ENCODE data around the gene TNS1.
A peak's percentile ranks its signal among the peaks of the same experiment; 100 is the strongest.
"Not testable (repeated sequence)": the region's sequence is repeated elsewhere in the genome, so short reads cannot be mapped to it uniquely, and the experiment has no call there.

TNS1 gene

GRCh38 chr2:218002845-218003180, at the start of gene TNS1:
Gene TNS1, minus strand, starts transcription at chr2:218002995. Its CDS starts 123 bp downstream, at chr2:218002872.
- no peak for DNase-seq (ENCODE audit: low spot score)

DNA sequence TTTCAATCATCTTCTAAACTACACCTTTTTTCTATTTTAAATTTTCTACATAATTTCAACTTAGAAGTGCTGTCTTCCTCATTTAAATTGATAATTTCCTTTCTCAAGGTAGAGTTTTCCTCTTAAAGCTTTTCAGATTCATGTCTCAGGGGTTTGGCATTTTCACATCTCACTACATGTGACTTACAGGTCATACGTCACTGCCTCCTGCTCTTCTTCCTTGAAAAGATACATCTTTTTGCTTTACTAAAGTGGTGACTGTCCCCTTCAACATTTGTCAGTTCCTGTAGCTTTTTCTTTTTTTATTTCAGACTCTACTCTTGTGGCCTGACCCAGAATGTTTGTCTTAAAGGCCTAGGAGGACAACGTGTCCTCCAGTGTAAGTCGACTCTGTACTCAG, 49.1 kb upstream of the TNS1 start:
- DNase-seq (ENCODE audit: low spot score), result no peak

GRCh38 chr2:218047536-218048225, 44.9 kb upstream of the TNS1 start:
- no peak for DNase-seq (ENCODE audit: low spot score)

GRCh38 chr2:218046238-218046637, 43.4 kb upstream of the TNS1 start:
- no peak for DNase-seq (ENCODE audit: low spot score)

DNA sequence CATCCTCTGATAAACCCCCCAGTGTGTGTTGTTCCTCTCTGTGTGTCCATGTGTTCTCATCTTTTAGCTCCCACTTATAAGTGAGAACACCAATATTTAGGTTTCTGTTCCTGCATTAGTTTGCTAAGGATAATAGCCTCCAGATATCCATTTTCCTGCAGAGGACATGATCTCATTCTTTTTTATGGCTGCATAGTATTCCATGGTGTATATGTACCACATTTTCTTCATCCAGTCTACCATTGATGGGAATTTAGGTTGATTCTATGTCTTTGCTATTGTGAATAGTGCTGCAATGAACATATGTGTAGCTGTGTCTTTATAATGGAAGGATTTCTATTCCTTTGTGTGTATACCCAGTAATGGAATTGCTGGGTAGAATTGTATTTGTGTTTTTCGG, 41.8 kb upstream of the TNS1 start:
- DNase-seq (ENCODE audit: low spot score), result not testable (repeated sequence)

DNA sequence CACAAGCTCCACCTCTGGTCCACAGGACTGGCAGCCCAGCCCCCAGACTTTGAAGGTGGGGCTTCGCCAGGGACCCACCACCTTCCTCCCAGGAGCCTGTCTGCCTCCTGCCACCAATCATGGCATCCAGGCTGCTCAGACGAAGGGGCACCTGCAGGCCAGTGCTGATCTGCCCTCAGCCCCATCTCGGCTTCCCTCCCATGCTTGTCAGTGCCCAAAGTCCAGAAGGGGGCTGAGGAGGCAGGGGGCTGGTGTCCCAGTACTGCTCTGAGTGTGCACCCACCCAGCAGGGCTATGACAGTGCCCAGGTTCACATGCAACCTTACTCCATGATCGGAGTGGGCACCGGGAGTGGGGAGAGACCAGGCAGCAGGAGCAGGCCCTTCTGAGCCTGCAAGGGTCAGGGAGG, 40.9 kb upstream of the TNS1 start:
- DNase-seq (ENCODE audit: low spot score), result no peak

DNA sequence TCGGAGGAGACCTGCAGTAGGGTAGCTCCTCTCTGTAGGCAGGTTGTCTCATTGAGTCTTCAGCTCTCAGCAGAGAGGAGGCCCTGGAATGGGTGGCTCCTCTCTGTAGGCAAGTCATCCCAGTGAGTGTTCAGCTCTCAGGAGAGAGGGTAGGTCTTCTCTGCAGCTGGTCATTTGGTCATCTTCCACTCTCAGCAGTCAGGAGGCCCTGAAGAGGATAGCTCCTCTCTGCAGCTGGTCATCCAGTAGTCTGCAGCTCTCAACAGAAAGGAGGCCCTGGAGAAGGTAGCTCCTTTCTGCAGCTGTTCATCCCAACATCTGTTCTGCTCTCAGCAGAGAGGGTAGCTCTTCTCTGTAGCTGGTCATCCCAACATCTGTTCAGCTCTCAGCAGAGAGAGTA, 40.3 kb upstream of the TNS1 start:
- DNase-seq (ENCODE audit: low spot score), result no peak

GRCh38 chr2:218041302-218042168, 38.7 kb upstream of the TNS1 start:
- no peak for DNase-seq (ENCODE audit: low spot score)

DNA sequence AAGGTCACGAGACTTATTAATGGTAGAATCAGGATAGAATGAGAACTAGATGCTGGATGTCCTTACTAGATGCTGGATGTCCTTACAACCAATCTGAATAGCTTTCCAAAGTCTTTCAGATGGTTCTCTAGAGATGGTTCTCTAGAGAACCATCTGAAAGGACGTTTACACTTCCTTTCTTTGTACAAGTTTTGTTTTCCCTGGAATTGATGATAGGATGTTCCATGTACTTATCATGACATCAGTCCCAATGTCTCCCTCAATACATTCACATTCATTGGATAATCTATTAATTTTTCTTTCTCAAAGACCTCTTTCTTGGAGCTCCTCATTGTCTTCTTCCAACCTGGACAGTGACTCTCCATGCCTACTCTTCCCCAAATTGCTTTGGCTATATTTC, 38.1 kb upstream of the TNS1 start:
- no peak for DNase-seq (ENCODE audit: low spot score)

GRCh38 chr2:218039171-218039570, 36.4 kb upstream of the TNS1 start:
- no peak for DNase-seq (ENCODE audit: low spot score)

DNA sequence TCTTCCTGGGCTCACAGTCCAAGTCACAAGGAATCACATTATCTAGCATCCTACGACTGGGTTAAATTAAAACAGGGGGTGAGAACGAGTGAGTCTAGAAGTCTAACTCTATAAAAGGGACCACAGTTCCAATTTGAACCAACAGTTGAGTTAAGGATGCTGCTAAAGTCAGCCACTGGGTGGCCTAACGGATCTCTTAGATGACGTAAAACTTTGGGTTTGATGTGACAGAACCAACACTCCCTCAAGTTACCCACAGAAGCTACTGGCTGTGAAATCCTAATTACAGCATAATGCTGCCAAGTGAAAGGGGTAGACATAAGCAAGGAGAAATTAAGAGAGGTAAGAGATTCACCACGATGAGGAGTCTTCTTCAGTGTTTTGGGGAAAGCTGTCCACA, 33.6 kb upstream of the TNS1 start:
- DNase-seq (ENCODE audit: low spot score), result peak; percentile 7

DNA sequence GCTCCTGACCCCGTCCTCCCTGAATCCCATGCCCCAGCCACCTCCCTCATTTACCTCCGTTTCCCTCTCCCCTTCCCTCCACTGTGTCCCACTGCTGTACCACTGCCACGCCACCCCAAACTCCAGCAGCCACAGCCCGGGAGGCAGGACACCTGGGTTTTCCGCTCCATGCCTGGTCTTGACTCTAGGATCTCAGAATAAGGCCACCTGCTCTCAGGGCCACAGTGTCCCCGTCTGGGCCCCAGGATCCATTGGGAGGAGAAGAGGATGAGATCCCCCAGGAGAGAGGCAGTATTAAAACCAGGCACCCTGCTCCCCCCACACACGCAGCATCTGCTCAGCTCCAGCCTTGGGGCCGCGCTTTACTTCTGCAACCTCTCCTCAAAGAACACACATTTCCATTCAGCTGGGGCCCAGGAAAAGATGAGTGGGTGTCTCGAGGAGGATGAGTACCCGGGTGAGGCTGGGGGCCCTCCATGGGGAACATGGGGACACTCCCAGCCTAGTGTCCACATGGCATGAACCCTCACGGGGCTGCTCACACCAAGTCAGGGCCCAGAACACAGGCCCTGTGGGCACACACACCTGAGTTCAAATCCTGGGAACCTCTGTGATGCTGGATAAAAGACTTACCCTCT, 32.8 kb upstream of the TNS1 start:
- no peak for DNase-seq (ENCODE audit: low spot score)

GRCh38 chr2:218034497-218035213, 31.9 kb upstream of the TNS1 start:
- peak; percentile 68 for DNase-seq (ENCODE audit: low spot score)

DNA sequence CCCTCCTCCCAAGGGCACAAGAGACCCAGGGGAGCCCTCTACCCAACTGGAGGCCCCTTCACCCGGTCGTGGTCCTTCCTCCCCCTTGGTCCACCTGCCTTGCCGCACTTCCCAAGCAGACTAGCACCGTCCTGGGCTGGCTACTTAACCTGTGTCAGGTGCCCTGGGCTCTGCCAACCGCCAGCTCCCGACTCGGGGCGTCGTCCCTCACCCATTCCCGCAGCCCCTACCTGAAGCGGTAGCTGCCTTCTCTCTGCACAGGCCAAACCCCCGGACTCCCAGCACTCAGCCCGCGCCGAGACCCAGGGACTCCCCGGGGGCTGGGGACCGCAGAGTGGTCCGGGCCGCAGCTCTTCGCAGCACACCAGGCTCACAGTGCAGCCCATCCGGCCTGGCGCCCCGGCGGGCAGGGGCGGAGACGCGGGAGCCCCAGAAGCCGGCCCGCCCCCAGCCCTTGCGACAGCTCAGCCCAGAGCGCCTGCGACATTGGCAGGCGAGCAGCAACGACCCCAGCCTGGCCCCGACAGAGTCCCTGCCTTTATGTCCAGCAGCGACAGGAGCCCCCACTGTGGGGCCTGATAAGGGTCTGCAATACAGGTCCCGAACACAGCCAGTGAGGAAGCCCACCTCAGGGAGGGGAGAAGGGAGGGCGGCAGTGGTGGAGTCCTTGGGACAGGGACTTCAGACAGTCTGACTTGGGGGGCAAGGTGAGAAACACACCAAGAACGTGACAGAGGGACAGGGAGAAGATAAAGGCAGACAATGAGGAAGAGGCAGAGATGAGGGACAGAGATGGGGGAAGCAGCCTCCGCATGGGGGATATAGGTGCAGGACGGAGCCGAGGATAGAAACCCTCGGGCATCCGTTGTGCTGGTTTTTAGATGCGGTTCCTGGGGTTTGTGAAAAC, 31.0 kb upstream of the TNS1 start:
- no peak for DNase-seq (ENCODE audit: low spot score)

- DNase-seq (ENCODE audit: low spot score), result no peak
Observed at GRCh38 chr2:218033208-218033589, 30.4 kb upstream of the TNS1 start.

DNA sequence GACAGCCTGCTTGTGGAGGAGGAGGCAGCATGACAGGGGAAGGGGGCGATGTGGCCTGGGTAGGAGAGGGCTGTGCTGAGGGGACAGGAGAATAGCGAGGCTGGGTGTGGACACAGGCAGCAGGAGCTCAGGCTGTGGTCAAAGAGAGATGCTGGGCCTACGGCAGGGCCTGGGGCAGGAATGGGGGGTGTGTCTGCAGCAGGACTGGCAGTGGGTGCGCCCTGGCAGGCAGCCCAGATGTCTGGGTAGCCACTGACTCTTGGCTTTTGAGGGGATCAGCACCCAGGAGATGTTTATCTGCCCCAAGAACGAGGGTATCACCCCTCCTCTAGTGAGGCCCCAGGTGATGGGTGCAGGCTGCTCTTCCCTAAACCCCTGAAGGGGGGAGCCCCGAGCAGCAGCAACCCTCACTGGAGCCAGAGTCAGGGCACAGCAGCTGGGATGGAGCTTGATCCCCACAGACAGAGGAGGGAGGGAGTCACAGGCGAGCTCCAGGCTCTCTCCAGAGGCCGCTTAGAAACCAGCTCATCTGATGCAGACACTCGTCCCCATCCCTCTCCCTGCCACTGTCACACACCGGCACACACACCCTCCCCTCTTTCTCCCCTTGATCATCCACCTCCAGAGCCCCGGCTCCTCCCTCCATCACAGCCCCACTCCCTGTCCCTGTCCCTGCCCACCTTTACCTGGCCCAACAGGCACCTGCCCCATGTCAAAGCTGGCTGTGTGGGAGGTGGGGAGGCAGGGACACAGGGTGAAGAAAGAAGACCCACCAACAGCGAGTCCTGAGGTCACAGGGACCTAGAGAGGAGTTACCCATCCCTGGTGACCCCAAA, 29.8 kb upstream of the TNS1 start:
- peak; percentile 4 for DNase-seq (ENCODE audit: low spot score)

DNA sequence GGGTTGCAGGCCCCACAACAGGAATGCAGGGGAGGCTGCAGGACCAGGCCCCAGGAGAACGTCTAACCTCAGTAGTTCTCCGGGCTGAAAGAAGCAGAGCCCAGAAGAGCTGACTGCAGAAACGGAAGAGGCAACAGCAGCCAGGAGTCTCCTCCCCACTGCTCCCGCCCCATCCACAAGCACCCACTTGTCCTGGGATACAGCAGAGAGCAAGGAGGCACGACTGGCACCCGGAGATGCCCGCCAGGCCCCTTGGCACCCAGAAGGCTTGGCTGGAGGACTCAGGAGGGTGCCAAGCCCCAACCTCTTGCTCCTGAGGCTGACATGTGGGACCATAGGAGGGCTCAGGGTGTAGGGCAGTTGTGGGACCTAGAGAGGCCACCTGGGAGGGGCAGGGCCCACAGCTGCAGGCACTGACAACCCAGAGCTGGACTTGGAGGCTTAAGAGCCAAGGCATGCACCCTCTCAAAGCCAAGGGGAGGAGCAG, 29.0 kb upstream of the TNS1 start:
- DNase-seq (ENCODE audit: low spot score), result no peak

DNA sequence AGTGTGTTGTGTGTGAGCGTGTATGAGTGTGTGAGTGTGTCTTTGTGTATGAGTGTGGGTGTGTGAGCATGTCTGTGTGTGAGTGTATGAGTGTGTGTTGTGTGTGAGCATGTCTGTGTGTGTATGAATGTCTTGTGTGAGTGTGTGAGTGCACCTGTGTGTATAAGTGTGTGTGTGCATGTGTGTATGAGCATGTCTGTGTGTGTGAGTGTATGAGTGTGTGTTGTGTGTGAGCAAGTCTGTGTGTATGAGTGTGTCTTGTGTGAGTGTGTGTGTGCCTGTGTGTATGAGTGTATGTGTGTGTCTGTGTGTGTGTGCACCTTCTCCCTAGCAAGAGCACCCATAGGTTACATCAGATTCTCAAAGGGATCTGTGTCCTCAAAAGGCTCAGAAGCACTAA, 28.5 kb upstream of the TNS1 start:
- no peak for DNase-seq (ENCODE audit: low spot score)

- no peak for DNase-seq (ENCODE audit: low spot score)
Observed at GRCh38 chr2:218030409-218031195, 27.8 kb upstream of the TNS1 start.

All from AG08396 (cell line).